ENCODE measurements around the gene CDK19. TPM values are rescaled to one million over a fixed set of nuclear protein-coding genes. Genes with fewer than 3 reads are reported as not detected.

Gene CDK19
- total RNA-seq, 1 donor: 15.6 TPM

DNA sequence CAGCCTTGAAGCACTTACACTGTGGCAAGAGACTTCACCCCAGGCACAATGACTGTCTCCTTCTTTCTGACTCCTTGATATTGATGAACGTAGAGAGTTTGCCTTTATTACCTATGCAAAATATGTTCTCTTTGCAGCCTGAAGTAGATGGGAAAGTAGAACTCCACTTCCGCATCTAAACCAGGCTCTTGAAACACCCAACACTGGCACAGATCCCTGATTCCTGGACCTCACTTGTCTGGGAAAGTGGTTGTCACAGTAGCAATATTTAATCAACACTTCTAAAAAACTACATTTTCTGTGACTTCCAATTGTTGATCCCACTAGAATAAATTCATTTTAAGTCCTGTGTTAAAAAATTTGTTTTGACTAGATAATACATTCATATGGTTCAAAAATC lies 143.1 kb downstream of the CDK19 start:
- Histone ChIP-seq H3K79me2 (ENCODE audit: insufficient read depth, low read length) (no peaks in the 10 kb centered on the region), H4K20me1 (ENCODE audit: insufficient read depth, low read length) (no peaks in the 10 kb centered on the region), H3K9me3 (ENCODE audit: low read depth, low read length) (no peaks in the 10 kb centered on the region), H3K36me3 (ENCODE audit: insufficient read depth, low read length) (no peaks in the 10 kb centered on the region), H3K4me1 (ENCODE audit: insufficient read depth, low read length) (no peaks in the 10 kb centered on the region), H3K4me3 (ENCODE audit: insufficient read depth, low read length) (no peak overlapping the region), H3K27ac (ENCODE audit: low read depth, low read length) (no peak overlapping the region), H3K27me3 (ENCODE audit: insufficient read depth, low read length) (no peaks in the 10 kb centered on the region), H2AFZ (ENCODE audit: low read length) (no peak overlapping the region), H3K4me2 (ENCODE audit: insufficient read depth, low read length) (no peak overlapping the region)
- no peak for DNase-seq (ENCODE audit: insufficient read length, low spot score, missing footprints)
- TF ChIP-seq, protein P1, sequence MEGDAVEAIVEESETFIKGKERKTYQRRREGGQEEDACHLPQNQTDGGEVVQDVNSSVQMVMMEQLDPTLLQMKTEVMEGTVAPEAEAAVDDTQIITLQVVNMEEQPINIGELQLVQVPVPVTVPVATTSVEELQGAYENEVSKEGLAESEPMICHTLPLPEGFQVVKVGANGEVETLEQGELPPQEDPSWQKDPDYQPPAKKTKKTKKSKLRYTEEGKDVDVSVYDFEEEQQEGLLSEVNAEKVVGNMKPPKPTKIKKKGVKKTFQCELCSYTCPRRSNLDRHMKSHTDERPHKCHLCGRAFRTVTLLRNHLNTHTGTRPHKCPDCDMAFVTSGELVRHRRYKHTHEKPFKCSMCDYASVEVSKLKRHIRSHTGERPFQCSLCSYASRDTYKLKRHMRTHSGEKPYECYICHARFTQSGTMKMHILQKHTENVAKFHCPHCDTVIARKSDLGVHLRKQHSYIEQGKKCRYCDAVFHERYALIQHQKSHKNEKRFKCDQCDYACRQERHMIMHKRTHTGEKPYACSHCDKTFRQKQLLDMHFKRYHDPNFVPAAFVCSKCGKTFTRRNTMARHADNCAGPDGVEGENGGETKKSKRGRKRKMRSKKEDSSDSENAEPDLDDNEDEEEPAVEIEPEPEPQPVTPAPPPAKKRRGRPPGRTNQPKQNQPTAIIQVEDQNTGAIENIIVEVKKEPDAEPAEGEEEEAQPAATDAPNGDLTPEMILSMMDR (IDR thresholded peaks at IDR 0.05; ENCODE audit: extremely low read depth, low read depth, low read length): no peak

DNA sequence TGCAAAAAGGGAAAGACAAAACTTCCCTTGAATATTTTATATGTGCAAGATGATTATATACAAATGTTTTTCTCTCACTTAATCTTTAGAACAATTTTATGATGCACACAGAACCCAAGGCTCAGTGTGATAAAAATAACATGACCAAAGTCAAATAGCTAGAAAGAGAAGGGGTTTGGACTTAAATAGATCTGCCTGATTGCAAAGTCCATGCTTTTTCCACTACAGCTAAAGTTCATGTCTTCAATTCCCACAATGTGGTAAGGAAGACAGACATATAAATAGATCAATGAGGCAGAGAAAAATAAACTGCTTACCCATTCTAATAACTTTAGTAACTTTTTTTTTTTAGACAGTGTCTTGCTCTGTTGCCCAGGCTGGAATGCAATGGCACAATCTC lies 143.8 kb downstream of the CDK19 start:
- H3K27me3 ChIP-seq (ENCODE audit: insufficient read depth, low read length): no peaks in the 10 kb centered on the region
- H4K20me1 ChIP-seq (ENCODE audit: insufficient read depth, low read length): no peaks in the 10 kb centered on the region

DNA sequence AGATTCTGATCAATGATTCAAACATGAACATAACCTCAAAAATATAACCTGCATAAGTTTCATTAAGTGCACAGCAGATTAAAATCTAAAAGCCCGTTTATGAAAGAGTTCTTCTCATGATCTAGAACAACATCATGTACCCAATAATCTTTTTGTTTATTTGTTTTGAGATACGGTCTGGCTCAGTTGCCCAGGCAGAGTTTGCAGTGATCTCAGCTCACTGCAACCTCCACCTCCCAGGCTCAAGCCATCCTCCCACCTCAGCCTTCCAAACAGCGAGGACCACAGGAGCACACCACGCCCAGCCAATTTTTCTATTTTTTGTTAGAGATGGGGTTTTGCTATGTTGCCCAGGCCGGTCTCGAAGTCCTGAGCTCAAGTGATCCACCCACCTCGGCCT lies 149.7 kb downstream of the CDK19 start:
- H3K4me2 ChIP-seq (ENCODE audit: insufficient read depth, low read length): no peak overlapping the region
- H3K4me1 ChIP-seq (ENCODE audit: insufficient read depth, low read length): peaks cover 25% of the 10 kb centered on the region
- no peak overlapping the region for H3K4me3 ChIP-seq (ENCODE audit: insufficient read depth, low read length)
- H3K36me3 ChIP-seq (ENCODE audit: insufficient read depth, low read length): no peaks in the 10 kb centered on the region
- no peak for DNase-seq (ENCODE audit: insufficient read length, low spot score, missing footprints)
- no peaks in the 10 kb centered on the region for H3K9me3 ChIP-seq (ENCODE audit: low read depth, low read length)
- no peaks in the 10 kb centered on the region for H3K79me2 ChIP-seq (ENCODE audit: insufficient read depth, low read length)
- TF ChIP-seq, protein P1 (IDR thresholded peaks at IDR 0.05; ENCODE audit: extremely low read depth, low read depth, low read length): no peak
- no peaks in the 10 kb centered on the region for H3K27me3 ChIP-seq (ENCODE audit: insufficient read depth, low read length)
- no peak overlapping the region for H2AFZ ChIP-seq (ENCODE audit: low read length)
- no peak overlapping the region for H3K27ac ChIP-seq (ENCODE audit: low read depth, low read length)
- H4K20me1 ChIP-seq (ENCODE audit: insufficient read depth, low read length): no peaks in the 10 kb centered on the region

More for the DNA sequence above, 143.8 kb downstream of the CDK19 start:
- no peaks in the 10 kb centered on the region for H3K4me1 ChIP-seq (ENCODE audit: insufficient read depth, low read length)
- H3K79me2 ChIP-seq (ENCODE audit: insufficient read depth, low read length): no peaks in the 10 kb centered on the region
- H3K4me3 ChIP-seq (ENCODE audit: insufficient read depth, low read length): no peak overlapping the region
- no peaks in the 10 kb centered on the region for H3K36me3 ChIP-seq (ENCODE audit: insufficient read depth, low read length)
- no peaks in the 10 kb centered on the region for H3K9me3 ChIP-seq (ENCODE audit: low read depth, low read length)
- no peak overlapping the region for H3K4me2 ChIP-seq (ENCODE audit: insufficient read depth, low read length)
- H2AFZ ChIP-seq (ENCODE audit: low read length): no peak overlapping the region
- no peak overlapping the region for H3K27ac ChIP-seq (ENCODE audit: low read depth, low read length)
- no peak for DNase-seq (ENCODE audit: insufficient read length, low spot score, missing footprints)
- TF ChIP-seq, protein P1 (IDR thresholded peaks at IDR 0.05; ENCODE audit: extremely low read depth, low read depth, low read length): no peak

DNA sequence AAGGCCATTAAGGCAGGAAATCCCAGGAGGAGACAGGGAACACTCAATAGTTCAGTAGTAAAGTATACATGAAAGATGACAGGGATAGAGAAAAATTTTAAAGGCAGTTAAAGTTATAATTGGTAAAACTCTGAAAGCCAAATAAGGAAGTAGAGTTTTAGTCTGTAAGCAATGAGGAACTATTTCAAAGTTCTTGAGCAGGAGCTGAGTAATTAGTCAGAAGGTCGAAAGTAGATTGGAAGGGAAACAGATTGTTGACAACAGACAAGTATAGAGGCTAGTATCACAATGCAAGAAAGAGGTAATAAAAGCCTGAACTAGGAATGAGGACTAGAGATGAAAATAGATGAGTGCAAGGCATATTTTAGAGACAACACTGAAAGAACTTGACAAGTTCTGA lies 150.3 kb downstream of the CDK19 start:
- peak; percentile 53 for DNase-seq (ENCODE audit: insufficient read length, low spot score, missing footprints)
- TF ChIP-seq, protein P1 (IDR thresholded peaks at IDR 0.05; ENCODE audit: extremely low read depth, low read depth, low read length): no peak

More for the DNA sequence above, 150.3 kb downstream of the CDK19 start:
- no peaks in the 10 kb centered on the region for H3K79me2 ChIP-seq (ENCODE audit: insufficient read depth, low read length)
- H3K36me3 ChIP-seq (ENCODE audit: insufficient read depth, low read length): no peaks in the 10 kb centered on the region
- H3K4me2 ChIP-seq (ENCODE audit: insufficient read depth, low read length): no peak overlapping the region
- no peaks in the 10 kb centered on the region for H3K27me3 ChIP-seq (ENCODE audit: insufficient read depth, low read length)
- peak overlapping the region; percentile 48 for H3K27ac ChIP-seq (ENCODE audit: low read depth, low read length)
- peaks cover 25% of the 10 kb centered on the region for H3K4me1 ChIP-seq (ENCODE audit: insufficient read depth, low read length)
- H2AFZ ChIP-seq (ENCODE audit: low read length): peak overlapping the region; percentile 1
- H3K9me3 ChIP-seq (ENCODE audit: low read depth, low read length): no peaks in the 10 kb centered on the region
- no peak overlapping the region for H3K4me3 ChIP-seq (ENCODE audit: insufficient read depth, low read length)
- H4K20me1 ChIP-seq (ENCODE audit: insufficient read depth, low read length): no peaks in the 10 kb centered on the region
